HG03139 (cell line): ENCODE measurements around the gene GATB.

Experiments
- ATAC-seq: cut with Tn5 transposase; IDR thresholded peaks from one replicate; pipeline ENCODE4 v1.9.1; 2021; ENCODE audit not compliant: unreplicated experiment

The GATB gene

DNA sequence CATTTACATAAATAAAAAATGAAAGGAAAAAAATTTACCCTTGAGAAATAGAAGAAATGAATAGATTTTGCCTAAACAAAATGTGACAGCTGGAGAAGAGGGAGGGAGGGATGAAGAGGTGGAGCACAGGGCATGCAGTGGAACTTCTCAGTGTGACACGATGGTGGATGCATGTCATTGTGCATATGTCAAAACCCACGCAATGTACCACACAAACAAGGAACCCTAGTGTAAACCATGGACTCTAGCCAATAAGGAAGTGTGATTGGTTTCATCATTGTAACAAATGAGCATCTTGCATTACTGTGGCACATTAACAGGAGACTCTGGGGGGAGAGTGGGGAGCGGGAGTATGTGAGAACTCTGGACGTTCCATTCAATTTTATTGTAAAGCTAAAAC, 58.6 kb downstream of the GATB start:
- ATAC-seq = no peak

GRCh38 chr4:151700566-151701316, 60.1 kb downstream of the GATB start:
- ATAC-seq = no peak

- ATAC-seq = no peak
Measured at GRCh38 chr4:151698213-151698612, 62.6 kb downstream of the GATB start.

GRCh38 chr4:151694961-151695720, 65.7 kb downstream of the GATB start:
- no peak for ATAC-seq

DNA sequence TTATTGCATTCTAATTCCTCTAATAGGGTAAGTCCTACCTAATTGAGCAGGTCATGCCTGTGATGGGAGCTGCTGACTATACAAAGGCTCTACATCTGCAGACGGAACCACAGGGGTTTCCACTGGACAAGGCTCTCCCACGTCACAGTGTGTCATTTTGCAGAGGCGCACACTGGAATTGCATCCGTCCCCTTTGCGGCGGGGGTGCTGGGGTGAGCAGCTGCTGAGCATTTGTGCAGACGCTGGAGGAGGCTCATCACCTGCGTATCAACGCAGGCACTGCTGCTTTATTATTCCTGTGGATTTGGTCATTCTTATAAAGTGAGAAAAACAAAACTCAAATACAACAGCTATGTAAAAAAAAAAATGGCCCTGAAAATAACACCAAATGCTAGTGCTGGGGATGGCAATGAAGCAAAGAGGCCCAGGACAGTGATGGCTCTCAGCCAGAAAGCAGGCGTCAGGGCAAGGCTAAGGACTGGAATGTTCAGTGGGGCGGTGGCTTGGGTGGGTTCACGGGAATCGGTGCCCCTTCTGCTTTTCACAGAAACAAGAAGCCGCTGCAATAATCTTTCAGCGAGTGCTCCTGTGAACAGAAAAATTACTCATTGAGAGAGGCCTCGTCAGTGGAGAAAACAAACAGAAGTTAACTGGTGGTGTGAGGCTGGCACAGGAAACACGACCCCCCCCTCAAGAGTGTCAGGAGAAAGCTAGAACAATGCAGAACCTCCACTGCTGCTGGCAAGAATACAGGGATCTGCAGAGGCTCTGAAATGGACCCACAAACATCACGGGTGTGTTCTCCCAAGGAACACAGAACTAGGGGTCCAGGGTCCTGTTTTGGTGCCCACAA, 67.8 kb downstream of the GATB start:
- ATAC-seq = no peak

DNA sequence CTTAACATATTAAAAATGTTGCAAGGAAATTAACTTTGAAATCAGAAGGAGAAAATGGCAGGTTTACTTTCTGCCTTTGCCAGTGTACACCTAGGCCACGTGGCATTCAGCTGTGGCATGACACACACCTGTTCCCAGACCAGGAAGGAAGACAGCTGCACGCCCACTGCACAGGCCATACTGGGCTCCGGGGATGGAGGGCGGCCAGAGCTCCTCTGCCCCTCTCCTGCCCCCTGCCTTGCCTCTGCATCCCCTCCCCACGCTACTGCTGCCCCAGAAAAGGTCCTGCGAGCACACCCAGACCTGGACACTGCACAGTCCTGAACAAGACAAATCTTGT, 68.4 kb downstream of the GATB start:
- ATAC-seq = no peak

DNA sequence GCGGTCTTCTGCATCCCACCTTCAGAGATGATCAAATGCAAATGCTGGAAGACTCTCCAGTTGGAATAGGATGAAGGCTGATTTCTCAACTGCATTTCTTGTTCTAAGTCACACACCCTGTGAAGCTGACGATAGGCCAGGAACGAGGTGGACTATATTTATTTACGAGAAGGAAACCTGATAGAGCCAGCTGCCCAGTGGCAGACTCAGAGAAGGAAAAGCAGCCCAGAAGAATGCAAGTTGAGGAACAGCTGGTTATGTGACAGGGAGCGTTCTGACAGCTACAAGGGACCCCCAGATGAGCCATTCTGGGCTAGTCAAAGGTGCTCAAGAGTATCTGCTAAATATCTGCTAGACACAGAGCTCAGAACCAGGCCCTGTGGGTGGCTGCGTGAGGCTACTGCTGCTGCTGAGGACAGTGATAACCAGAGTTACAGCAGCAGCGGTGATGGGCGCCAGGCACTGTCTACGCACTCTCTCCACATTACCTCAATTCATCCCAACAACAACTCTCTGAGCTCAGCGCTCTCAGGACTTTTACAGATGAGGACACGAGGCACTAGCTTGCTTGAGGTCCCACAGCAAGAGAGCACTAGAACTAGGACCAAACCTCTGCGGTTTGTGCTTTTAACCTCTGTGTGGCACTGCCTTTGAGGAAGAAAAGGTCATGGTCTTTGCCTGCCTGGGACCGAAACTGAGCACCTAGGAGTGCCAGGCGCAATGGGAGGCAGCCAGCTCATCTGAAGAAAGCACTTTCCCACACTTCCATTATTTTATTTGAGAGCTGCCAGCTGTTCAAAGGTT, 69.0 kb downstream of the GATB start:
- ATAC-seq = no peak

GRCh38 chr4:151690876-151691275, 69.9 kb downstream of the GATB start:
- ATAC-seq = no peak

GRCh38 chr4:151690164-151690870, 70.5 kb downstream of the GATB start:
- ATAC-seq = no peak

- no peak for ATAC-seq
Measured at GRCh38 chr4:151689211-151689991, 71.4 kb downstream of the GATB start.

DNA sequence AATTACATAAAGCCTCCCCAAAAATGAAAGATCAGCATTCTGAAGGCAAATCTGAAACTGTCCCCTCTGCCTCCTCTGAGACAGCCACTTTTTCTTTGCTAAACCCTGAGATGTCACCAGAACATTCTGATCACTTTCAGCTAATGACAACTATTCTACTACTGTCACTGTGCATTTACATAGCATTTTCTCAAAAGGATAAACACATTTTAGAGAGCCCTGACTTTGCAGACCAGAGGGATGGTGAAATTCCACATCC, 72.1 kb downstream of the GATB start:
- ATAC-seq = no peak

GRCh38 chr4:151688003-151688784, 72.6 kb downstream of the GATB start:
- no peak for ATAC-seq

- no peak for ATAC-seq
Measured at GRCh38 chr4:151687021-151687640, 73.7 kb downstream of the GATB start.

DNA sequence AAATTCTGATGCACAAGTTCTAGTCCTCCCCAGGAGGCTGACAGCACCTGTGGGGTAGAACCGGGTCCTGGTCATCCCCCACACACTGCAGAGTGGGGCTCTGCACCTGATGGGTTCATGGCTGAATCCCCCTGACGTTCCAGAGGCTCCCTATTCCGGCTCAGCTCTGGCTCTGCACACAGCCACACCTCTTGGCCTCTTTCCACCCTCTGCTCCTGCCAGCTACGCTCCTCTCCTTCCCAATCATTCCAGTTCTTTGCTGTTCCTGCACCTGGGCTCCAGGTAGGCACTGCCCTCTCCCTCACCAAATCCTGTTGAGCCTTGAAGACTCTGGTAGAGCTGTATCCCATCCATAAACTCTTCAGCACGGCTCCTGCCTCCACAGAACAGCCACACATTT, 75.5 kb downstream of the GATB start:
- ATAC-seq = no peak

- ATAC-seq = no peak
Measured at GRCh38 chr4:151681085-151681484, 79.7 kb downstream of the GATB start.

- ATAC-seq = no peak
Measured at GRCh38 chr4:151679231-151679630, 81.6 kb downstream of the GATB start.

DNA sequence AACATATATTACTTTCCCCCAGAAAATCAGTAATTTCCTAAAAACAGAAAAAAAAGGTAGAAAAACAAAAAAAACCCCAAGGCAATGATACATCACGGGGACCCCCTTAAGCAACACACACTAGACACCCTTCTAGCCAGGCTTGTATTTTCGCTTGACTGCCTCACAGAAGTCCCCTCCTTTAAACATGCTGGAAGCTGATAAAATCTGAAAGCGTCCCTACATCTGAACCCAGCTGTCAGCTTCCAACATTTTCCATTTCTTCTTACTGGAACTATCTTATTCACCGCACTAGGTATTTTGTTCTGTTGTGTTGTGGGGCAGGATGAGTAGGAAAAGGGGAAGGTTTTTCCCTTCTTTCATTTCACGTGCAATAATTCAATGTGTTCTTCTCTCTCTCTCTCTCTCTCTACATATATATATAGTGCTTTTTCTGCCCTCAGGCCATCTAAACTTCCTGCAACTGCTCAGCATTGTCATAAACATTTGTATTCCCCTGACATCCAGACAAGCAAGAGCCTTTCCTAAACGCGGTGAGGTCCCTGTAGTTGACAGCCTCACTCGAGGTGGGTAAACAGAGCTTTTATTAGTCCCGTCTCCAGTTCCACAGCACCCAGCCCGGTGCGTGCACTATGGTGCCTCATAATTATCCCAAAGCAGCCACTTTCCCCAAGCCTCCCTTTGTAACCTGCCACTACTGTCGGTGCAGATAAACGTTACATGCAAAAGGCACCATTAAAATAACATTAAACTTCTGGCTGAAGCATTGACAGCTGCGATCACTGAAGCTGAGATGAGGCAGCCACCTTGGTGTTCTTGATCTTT, 82.5 kb downstream of the GATB start:
- no peak for ATAC-seq

- no peak for ATAC-seq
Measured at GRCh38 chr4:151677193-151677592, 83.6 kb downstream of the GATB start.
